ENCODE data around the gene KLF13.

The KLF13 gene

GRCh38 chr15:31340047-31340446 lies 13.4 kb downstream of the KLF13 start:
- Mint-ChIP-seq H3K27ac (peak overlapping the region; percentile 81), H3K4me3 (peak overlapping the region; percentile 64), H3K27me3 (ENCODE audit: low read depth) (no peaks in the 10 kb centered on the region), H3K36me3 (ENCODE audit: low read depth) (peaks cover 13% of the 10 kb centered on the region), H3K9me3 (no peaks in the 10 kb centered on the region), H3K4me1 (ENCODE audit: low read depth) (peaks cover 85% of the 10 kb centered on the region)

- Mint-ChIP-seq H3K27me3 (ENCODE audit: low read depth) (no peaks in the 10 kb centered on the region), H3K27ac (peak overlapping the region; percentile 81), H3K4me1 (ENCODE audit: low read depth) (peaks cover 82% of the 10 kb centered on the region), H3K4me3 (peak overlapping the region; percentile 64), H3K9me3 (no peaks in the 10 kb centered on the region), H3K36me3 (ENCODE audit: low read depth) (peaks cover 13% of the 10 kb centered on the region)
These were observed 14.0 kb downstream of the KLF13 start for GRCh38 chr15:31340592-31340991.

- H3K4me1 Mint-ChIP-seq (ENCODE audit: low read depth) = peaks cover 82% of the 10 kb centered on the region
- peak overlapping the region; percentile 56 for H3K4me3 Mint-ChIP-seq
- H3K27me3 Mint-ChIP-seq (ENCODE audit: low read depth) = no peaks in the 10 kb centered on the region
- H3K36me3 Mint-ChIP-seq (ENCODE audit: low read depth) = peaks cover 16% of the 10 kb centered on the region
- peak overlapping the region; percentile 77 for H3K27ac Mint-ChIP-seq
- H3K9me3 Mint-ChIP-seq = no peaks in the 10 kb centered on the region
These were observed 14.4 kb downstream of the KLF13 start for GRCh38 chr15:31341071-31341470.

- H3K36me3 Mint-ChIP-seq (ENCODE audit: low read depth) = peaks cover 22% of the 10 kb centered on the region
These were observed 15.0 kb downstream of the KLF13 start for GRCh38 chr15:31341496-31342195.

GRCh38 chr15:31342381-31342780 lies 15.7 kb downstream of the KLF13 start:
- H3K27me3 Mint-ChIP-seq (ENCODE audit: low read depth) = no peaks in the 10 kb centered on the region

More at GRCh38 chr15:31341496-31342195, 15.0 kb downstream of the KLF13 start:
- peak overlapping the region; percentile 86 for H3K27ac Mint-ChIP-seq
- H3K27me3 Mint-ChIP-seq (ENCODE audit: low read depth) = no peaks in the 10 kb centered on the region
- peaks cover 82% of the 10 kb centered on the region for H3K4me1 Mint-ChIP-seq (ENCODE audit: low read depth)
- peak overlapping the region; percentile 69 for H3K4me3 Mint-ChIP-seq
- H3K9me3 Mint-ChIP-seq = no peaks in the 10 kb centered on the region

GRCh38 chr15:31342781-31343626 lies 16.4 kb downstream of the KLF13 start:
- Mint-ChIP-seq H3K36me3 (ENCODE audit: low read depth) (peaks cover 32% of the 10 kb centered on the region), H3K27ac (peak overlapping the region; percentile 86), H3K27me3 (ENCODE audit: low read depth) (no peaks in the 10 kb centered on the region), H3K4me1 (ENCODE audit: low read depth) (peaks cover 82% of the 10 kb centered on the region), H3K4me3 (peak overlapping the region; percentile 69), H3K9me3 (no peaks in the 10 kb centered on the region)

More at GRCh38 chr15:31342381-31342780, 15.7 kb downstream of the KLF13 start:
- peak overlapping the region; percentile 69 for H3K4me3 Mint-ChIP-seq
- peaks cover 28% of the 10 kb centered on the region for H3K36me3 Mint-ChIP-seq (ENCODE audit: low read depth)
- peak overlapping the region; percentile 86 for H3K27ac Mint-ChIP-seq
- no peaks in the 10 kb centered on the region for H3K9me3 Mint-ChIP-seq
- peaks cover 82% of the 10 kb centered on the region for H3K4me1 Mint-ChIP-seq (ENCODE audit: low read depth)

GRCh38 chr15:31343831-31344230 lies 17.2 kb downstream of the KLF13 start:
- Mint-ChIP-seq H3K27ac (peak overlapping the region; percentile 78), H3K36me3 (ENCODE audit: low read depth) (peaks cover 37% of the 10 kb centered on the region)

GRCh38 chr15:31344266-31344665 lies 17.6 kb downstream of the KLF13 start:
- Mint-ChIP-seq H3K4me3 (peak overlapping the region; percentile 65), H3K9me3 (no peaks in the 10 kb centered on the region), H3K36me3 (ENCODE audit: low read depth) (peaks cover 34% of the 10 kb centered on the region), H3K27ac (peak overlapping the region; percentile 99), H3K27me3 (ENCODE audit: low read depth) (no peaks in the 10 kb centered on the region), H3K4me1 (ENCODE audit: low read depth) (peaks cover 78% of the 10 kb centered on the region)

More at GRCh38 chr15:31343831-31344230, 17.2 kb downstream of the KLF13 start:
- H3K9me3 Mint-ChIP-seq = no peaks in the 10 kb centered on the region
- H3K4me1 Mint-ChIP-seq (ENCODE audit: low read depth) = peaks cover 82% of the 10 kb centered on the region
- peak overlapping the region; percentile 65 for H3K4me3 Mint-ChIP-seq
- H3K27me3 Mint-ChIP-seq (ENCODE audit: low read depth) = no peaks in the 10 kb centered on the region

GRCh38 chr15:31344823-31345605 lies 18.4 kb downstream of the KLF13 start:
- no peaks in the 10 kb centered on the region for H3K9me3 Mint-ChIP-seq
- peaks cover 36% of the 10 kb centered on the region for H3K36me3 Mint-ChIP-seq (ENCODE audit: low read depth)
- H3K4me3 Mint-ChIP-seq = peak overlapping the region; percentile 95
- no peaks in the 10 kb centered on the region for H3K27me3 Mint-ChIP-seq (ENCODE audit: low read depth)
- H3K4me1 Mint-ChIP-seq (ENCODE audit: low read depth) = peaks cover 79% of the 10 kb centered on the region
- peak overlapping the region; percentile 99 for H3K27ac Mint-ChIP-seq

GRCh38 chr15:31345606-31346366 lies 19.2 kb downstream of the KLF13 start:
- Mint-ChIP-seq H3K9me3 (no peaks in the 10 kb centered on the region), H3K27me3 (ENCODE audit: low read depth) (no peaks in the 10 kb centered on the region), H3K27ac (peak overlapping the region; percentile 99), H3K4me3 (peak overlapping the region; percentile 95), H3K36me3 (ENCODE audit: low read depth) (peaks cover 42% of the 10 kb centered on the region), H3K4me1 (ENCODE audit: low read depth) (peaks cover 79% of the 10 kb centered on the region)

- Mint-ChIP-seq H3K27ac (peak overlapping the region; percentile 99), H3K9me3 (no peaks in the 10 kb centered on the region), H3K4me1 (ENCODE audit: low read depth) (peaks cover 81% of the 10 kb centered on the region), H3K36me3 (ENCODE audit: low read depth) (peaks cover 46% of the 10 kb centered on the region), H3K4me3 (peak overlapping the region; percentile 95), H3K27me3 (ENCODE audit: low read depth) (no peaks in the 10 kb centered on the region)
These were observed 19.9 kb downstream of the KLF13 start for GRCh38 chr15:31346367-31347066.

- H3K27ac Mint-ChIP-seq = peak overlapping the region; percentile 99
- peaks cover 49% of the 10 kb centered on the region for H3K36me3 Mint-ChIP-seq (ENCODE audit: low read depth)
- H3K4me1 Mint-ChIP-seq (ENCODE audit: low read depth) = peaks cover 83% of the 10 kb centered on the region
- no peaks in the 10 kb centered on the region for H3K9me3 Mint-ChIP-seq
- H3K27me3 Mint-ChIP-seq (ENCODE audit: low read depth) = no peaks in the 10 kb centered on the region
- H3K4me3 Mint-ChIP-seq = peak overlapping the region; percentile 95
These were observed 20.7 kb downstream of the KLF13 start for GRCh38 chr15:31347067-31347975.

Measured in T-helper 1 cell treated with Interleukin-12 subunit alpha and Interleukin-12 subunit beta and Interleukin-4 antibody, amounts not matched to agents 30 μg/mL and 1 μg/mL, for 36 hours (primary cell).